Large intestine (tissue), 3 donors: ENCODE results near the gene TEX261. TPM values are rescaled to one million over a fixed set of nuclear protein-coding genes. Genes with fewer than 3 reads are reported as not detected.
A peak's percentile ranks its signal among the peaks of the same experiment; 100 is the strongest.
"Not testable (repeated sequence)": the region's sequence is repeated elsewhere in the genome, so short reads cannot be mapped to it uniquely, and the experiment has no call there.

Source experiments
- DNase-seq, 2 donors: peaks; one replicate each; pipeline versions ENCODE4 v3.0.0 to v3.0.0-alpha.2; 2013
- H3K27ac ChIP-seq: one replicate; pipeline ENCODE4 v1.5.1; 2013; ENCODE audit warnings: low read length
- H3K27me3 ChIP-seq: 2 replicates; pipeline ENCODE4 v1.6.1; 2013; ENCODE audit warnings: low read length; ENCODE audit not compliant: control insufficient read depth, insufficient read depth
- H3K36me3 ChIP-seq: 2 replicates; pipeline ENCODE4 v1.6.1; 2013; ENCODE audit warnings: low read length; ENCODE audit not compliant: control insufficient read depth, insufficient read depth
- H3K4me1 ChIP-seq: one replicate; pipeline ENCODE4 v1.6.1; 2013; ENCODE audit warnings: low read length; ENCODE audit not compliant: control insufficient read depth, insufficient read depth
- H3K4me3 ChIP-seq: one replicate; pipeline ENCODE4 v1.5.1; 2013; ENCODE audit warnings: low read length
- H3K9me3 ChIP-seq: one replicate; pipeline ENCODE4 v1.6.1; 2013; ENCODE audit warnings: mild to moderate bottlenecking, low read depth, low read length, moderate library complexity; ENCODE audit not compliant: control insufficient read depth
- WGBS: methylation state at CpG from one replicate; pipeline ENCODE4 v1.1.5; 2013; ENCODE audit warnings: low lambda C conversion rate; ENCODE audit not compliant: insufficient coverage; 5-methylcytosine and 5-hydroxymethylcytosine counted together
- polyA plus RNA-seq: library from polyadenylated mRNA; unstranded; fragments of 120-200 nt; gene quantifications from one replicate; pipeline ENCODE4 v1.2.1, GENCODE V29; 2013

The TEX261 gene
- polyA plus RNA-seq, 1 donor: 43.6 TPM

DNA sequence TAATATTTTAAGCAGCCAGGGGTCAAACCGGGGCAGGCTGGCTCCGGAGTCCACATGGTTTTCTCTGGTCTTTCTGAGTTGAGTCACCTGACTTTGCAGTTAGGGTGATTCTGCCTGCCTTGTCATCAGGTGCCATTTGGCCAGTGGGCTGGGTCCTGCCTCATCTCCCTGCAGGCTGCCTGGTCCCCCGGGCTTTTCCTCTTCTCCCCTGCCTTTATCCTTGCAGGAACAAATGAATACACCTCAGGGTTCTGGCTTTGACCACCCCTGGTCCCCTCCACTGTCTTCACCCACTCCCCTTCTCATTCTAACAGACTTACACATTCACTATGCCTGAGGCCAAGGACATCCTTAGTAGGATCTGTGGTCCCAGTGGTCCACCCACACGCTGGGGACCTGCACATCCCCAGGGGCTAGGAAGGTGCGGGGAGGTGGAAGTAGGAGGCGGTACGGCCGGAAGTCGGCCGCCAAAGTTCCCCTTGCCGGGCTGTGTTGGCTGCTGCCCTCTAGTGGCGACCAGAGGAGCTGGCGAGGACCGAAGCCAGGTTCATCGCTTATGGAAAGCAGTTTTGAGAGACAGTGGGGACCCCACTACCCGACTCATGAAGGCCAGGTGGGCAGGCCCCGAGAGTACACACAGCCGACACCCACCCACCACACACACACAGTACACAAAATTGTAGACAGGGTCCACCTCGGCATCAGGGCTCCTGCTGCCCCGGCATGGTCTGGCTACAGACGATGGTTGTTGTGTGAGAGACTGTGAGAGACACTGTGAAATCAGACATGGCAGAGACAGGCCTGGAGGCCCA, 6.3 kb upstream of the TEX261 start:
- peaks cover 18% of the 10 kb centered on the region for H3K4me1 ChIP-seq
- H3K9me3 ChIP-seq: no peaks in the 10 kb centered on the region
- peak; percentile 65 to 76 for DNase-seq
- no CpG with 5 or more reads among the region's 21 CpGs for WGBS
- H3K36me3 ChIP-seq: no peaks in the 10 kb centered on the region
- peak overlapping the region; percentile 80 for H3K27ac ChIP-seq
- peak overlapping the region; percentile 5 for H3K4me3 ChIP-seq
- no peaks in the 10 kb centered on the region for H3K27me3 ChIP-seq

DNA sequence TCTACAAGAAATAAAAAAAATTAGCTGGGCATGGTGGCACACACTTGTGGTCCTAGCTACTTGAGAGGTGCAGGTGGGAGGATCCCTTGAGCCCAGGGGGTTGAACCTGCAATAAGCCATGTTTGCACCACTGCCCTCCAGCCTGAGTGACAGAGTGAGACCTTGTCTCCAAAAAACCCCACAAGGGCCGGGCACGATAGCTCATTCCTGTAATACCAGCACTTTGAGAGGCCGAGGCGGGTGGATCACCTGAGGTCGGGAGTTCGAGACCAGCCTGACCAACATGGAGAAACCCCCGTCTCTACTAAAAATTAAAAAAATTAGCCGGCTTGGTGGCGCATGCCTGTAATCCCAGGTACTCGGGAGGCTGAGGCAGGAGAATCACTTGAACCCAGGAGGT, 5.3 kb upstream of the TEX261 start:
- H3K4me3 ChIP-seq, H3K9me3 ChIP-seq, H3K36me3 ChIP-seq, H3K27ac ChIP-seq, H3K27me3 ChIP-seq, DNase-seq: not testable (repeated sequence)
- WGBS: no CpG with 5 or more reads among the region's 10 CpGs
- peaks cover 18% of the 10 kb centered on the region for H3K4me1 ChIP-seq

DNA sequence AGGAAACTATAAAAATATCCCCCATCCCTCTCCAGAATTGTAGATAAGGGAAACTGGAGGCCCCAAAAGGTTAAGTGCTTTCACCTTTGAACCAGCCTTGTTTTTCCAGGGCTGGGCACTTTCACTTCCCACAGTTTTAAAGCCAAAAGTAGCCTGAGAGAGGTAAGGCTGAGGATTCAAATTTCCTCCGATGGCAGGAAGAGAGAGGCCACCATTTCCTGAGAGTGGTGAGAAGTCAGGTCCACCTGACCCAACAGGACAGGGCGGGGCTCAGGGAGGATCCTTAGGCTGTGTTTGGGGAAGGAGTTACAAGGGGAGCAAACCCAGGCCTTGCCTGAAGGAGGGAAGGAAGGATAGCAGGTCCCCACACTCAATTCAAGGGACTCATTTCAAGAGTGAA, 4.7 kb upstream of the TEX261 start:
- Histone ChIP-seq H3K9me3 (no peaks in the 10 kb centered on the region), H3K27me3 (no peaks in the 10 kb centered on the region), H3K36me3 (no peaks in the 10 kb centered on the region), H3K27ac (no peak overlapping the region), H3K4me1 (peaks cover 18% of the 10 kb centered on the region), H3K4me3 (no peak overlapping the region)
- DNase-seq: peak in 1 of 2 donors; percentile 23
- WGBS: no CpG with 5 or more reads among the region's 2 CpGs

DNA sequence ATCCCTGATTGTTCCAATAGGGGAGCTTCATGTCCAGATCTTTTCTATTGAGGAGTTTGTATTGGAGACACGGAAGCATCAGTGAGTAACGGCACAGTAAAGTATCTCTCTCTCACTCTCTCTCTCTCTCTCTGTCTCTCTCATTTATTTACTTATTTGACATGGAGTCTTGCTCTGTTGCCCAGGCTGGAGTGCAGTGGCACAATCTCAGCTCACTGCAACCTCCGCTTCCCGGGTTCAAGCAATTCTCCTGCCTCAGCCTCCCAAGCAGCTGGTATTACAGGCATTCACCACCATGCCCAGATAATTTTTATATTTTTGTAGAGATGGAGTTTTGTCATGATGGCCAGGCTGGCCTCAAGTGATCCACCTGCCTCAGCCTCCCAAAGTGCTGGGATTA, 4.2 kb upstream of the TEX261 start:
- peaks cover 18% of the 10 kb centered on the region for H3K4me1 ChIP-seq
- not testable (repeated sequence) for H3K4me3 ChIP-seq, DNase-seq, H3K36me3 ChIP-seq, H3K9me3 ChIP-seq, H3K27ac ChIP-seq, H3K27me3 ChIP-seq
- no CpG with 5 or more reads among the region's 4 CpGs for WGBS

DNA sequence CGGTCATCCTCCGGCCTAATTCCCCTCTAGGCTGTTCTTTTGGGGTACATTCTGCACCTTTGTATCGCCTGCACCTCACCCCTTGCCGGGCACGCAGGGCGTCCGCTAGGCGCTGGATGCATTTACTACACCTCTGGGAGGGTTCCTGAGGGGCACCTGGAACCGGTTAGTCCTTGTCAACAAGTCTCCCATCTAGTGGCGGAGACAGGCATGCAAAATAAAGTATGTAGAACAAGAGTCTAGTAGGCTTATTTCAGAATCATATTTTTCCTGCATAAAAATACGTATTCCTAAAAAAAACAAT, 705 bp upstream of the TEX261 start:
- peak overlapping the region; percentile 90 for H3K4me3 ChIP-seq
- WGBS: 29% methylated on average over 1 of the region's 11 CpGs
- peaks cover 9% of the 10 kb centered on the region for H3K4me1 ChIP-seq
- H3K36me3 ChIP-seq: peaks cover 16% of the 10 kb centered on the region
- H3K27me3 ChIP-seq: no peaks in the 10 kb centered on the region
- peak overlapping the region; percentile 70 for H3K27ac ChIP-seq
- peak; percentile 40 to 69 for DNase-seq
- no peaks in the 10 kb centered on the region for H3K9me3 ChIP-seq

DNA sequence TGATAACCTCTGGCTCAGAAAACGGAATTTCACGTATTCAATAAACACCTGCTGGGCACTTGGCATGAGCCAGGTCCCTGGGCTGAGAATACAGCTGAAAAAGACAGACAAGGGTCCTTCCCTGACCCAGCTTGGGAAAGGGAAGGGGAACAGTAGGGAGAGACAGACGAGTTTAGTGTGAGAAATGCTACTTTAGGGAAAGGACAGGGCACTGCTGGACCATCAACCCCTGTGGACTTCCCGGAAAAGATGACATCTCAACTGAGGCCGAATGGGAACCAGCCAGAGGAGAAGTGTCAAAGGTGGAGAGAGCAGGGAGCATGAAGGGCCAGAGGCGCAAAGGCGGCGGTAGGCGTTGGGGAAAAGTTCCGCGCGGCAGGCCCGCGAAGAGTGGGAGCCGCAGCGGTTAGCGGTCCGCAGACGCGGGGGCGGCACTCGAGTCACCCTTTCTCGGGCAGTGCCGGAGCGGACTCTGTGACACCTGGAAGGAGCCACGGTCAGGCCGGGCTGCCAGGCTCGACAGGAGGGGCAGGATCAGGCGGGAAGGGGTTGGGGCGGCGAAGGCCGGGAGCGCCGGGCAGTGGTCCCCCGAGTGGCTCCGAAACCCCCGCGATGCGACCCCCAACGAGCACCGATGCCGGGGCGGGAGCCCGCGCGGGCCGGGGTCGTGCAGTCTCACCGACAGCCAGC, 519 bp downstream of the TEX261 start:
- peaks cover 9% of the 10 kb centered on the region for H3K4me1 ChIP-seq
- DNase-seq: no peak
- no CpG with 5 or more reads among the region's 49 CpGs for WGBS

DNA sequence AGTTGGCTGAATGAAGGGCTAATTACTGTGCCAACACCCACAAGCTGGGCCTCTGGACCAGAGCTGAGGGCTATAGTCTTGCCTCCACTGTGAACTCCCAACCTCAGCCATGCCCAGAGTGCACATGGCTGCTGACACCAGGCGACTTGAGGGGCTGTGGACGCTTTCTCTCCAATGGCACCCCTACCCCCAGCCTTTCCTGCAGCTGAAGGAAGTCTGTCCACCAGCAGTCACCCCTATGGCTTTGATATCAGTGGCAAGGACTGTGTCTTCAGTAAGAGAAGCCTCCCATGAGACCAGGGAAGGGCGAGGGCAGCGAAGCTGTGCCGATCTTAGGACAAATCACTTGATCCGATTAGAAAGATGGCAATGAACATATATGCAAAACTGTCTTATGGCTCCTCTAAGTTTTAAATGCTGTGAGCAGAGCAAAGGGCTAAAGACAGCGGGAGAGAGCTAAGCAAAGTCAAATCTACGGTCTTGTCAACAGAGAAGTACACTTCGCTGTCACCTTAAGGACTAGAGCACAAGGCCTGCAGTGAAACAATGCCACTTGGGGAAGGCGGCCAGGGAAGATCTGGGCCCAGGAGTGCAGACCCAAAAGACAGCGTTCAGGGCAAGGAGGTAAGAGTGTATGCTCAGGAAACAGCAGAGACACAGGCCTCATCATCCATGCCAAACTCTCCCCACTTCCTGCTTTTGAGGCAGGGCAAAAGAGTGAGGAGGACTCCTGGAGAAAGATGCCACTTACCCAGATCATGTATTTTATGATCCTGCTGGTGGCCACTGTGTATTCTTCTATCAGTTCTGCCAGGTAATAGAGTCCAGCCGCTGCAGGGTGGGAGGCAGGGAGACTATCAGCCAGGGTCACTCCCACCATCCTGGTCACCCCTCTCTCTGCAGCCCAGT, 1.5 kb downstream of the TEX261 start:
- no peak for DNase-seq
- Histone ChIP-seq H3K27ac (no peak overlapping the region), H3K4me3 (peak overlapping the region; percentile 59), H3K36me3 (peaks cover 38% of the 10 kb centered on the region), H3K27me3 (no peaks in the 10 kb centered on the region), H3K9me3 (no peaks in the 10 kb centered on the region), H3K4me1 (peaks cover 9% of the 10 kb centered on the region)
- no CpG with 5 or more reads among the region's 12 CpGs for WGBS

More for the DNA sequence above, 519 bp downstream of the TEX261 start:
- Histone ChIP-seq H3K36me3 (peaks cover 28% of the 10 kb centered on the region), H3K27me3 (no peaks in the 10 kb centered on the region), H3K4me3 (peak overlapping the region; percentile 59), H3K9me3 (no peaks in the 10 kb centered on the region), H3K27ac (peak overlapping the region; percentile 23)

DNA sequence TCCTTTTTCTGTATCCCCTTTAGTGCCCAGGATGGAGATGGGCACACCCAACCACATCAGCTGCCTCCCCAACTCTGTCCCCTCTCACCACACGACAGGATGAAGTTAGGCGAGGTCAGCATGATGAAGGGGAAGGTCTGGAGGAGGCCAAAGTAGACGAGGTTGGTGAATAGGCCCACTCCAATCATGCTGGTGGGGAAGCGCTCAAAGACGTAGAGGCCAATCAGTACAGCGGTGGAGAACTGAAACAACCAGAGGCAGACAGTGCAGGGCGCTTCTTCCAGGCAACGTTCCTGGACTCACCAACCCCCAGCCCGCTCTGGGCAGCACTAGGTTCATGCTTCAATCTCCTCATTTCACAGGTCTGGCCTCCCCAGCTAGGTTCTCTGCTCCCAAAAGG, 2.9 kb downstream of the TEX261 start:
- DNase-seq: no peak
- no peak overlapping the region for H3K4me3 ChIP-seq
- no peaks in the 10 kb centered on the region for H3K27me3 ChIP-seq
- H3K36me3 ChIP-seq: peaks cover 52% of the 10 kb centered on the region
- H3K9me3 ChIP-seq: no peaks in the 10 kb centered on the region
- no CpG with 5 or more reads among the region's 9 CpGs for WGBS
- no peak overlapping the region for H3K27ac ChIP-seq
- H3K4me1 ChIP-seq: peaks cover 9% of the 10 kb centered on the region

DNA sequence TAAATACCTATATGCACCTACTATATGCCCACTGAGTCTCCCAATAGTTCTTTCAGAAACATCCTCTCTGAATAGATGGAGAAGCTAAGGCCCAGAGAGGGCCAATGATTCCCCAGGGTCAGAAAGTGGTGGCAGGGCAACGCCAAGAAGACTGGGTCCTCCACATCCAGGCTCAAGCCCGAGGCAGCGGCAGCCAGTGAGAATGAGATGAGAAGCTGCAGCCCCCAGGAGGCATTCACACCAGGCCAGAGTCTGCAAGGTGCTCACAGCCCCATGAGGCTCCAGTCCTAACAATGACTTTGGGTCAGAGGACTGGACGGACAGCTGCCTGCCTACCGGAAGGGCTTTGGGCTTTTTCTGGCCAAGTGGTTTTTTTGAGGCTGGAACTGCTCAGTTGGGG, 3.5 kb downstream of the TEX261 start:
- no peak overlapping the region for H3K27ac ChIP-seq
- no peak for DNase-seq
- H3K9me3 ChIP-seq: no peaks in the 10 kb centered on the region
- no CpG with 5 or more reads among the region's 5 CpGs for WGBS
- peaks cover 57% of the 10 kb centered on the region for H3K36me3 ChIP-seq
- no peak overlapping the region for H3K4me3 ChIP-seq
- no peaks in the 10 kb centered on the region for H3K27me3 ChIP-seq
- peaks cover 9% of the 10 kb centered on the region for H3K4me1 ChIP-seq

DNA sequence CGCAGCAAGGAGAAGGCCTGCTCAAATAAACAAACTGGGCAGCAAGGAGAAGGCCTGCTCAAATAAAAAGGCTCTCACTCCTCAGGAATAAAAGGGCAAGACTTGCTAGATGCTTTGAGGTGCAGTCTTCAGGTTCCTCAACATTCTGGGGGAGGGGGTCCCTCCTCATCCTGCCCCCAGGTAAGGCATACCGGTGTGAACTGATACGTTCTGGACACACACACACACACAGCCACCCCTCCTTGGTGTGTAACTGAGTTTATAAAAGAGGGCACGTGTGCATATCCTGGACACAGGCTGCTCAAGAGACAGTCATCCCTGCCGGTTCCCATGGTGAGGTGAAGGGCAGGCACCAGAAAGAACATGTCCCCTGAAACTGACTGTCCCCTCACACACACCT, 4.5 kb downstream of the TEX261 start:
- no peak overlapping the region for H3K4me3 ChIP-seq
- WGBS: no CpG with 5 or more reads among the region's 5 CpGs
- no peaks in the 10 kb centered on the region for H3K27me3 ChIP-seq
- DNase-seq: no peak
- peaks cover 9% of the 10 kb centered on the region for H3K4me1 ChIP-seq
- no peaks in the 10 kb centered on the region for H3K9me3 ChIP-seq
- no peak overlapping the region for H3K27ac ChIP-seq
- H3K36me3 ChIP-seq: peaks cover 61% of the 10 kb centered on the region
